Neuronal stem cell (in vitro differentiated cells): Measurements from ENCODE around the gene CXXC4.

Experiments used
- DNase-seq: peaks from one replicate; pipeline ENCODE4 v3.0.0-alpha.2; 2013; ENCODE audit warnings: low spot score
- H2AFZ ChIP-seq: one replicate; pipeline ENCODE4 v1.6.1; 2013; ENCODE audit warnings: mild to moderate bottlenecking, low read length, inconsistent platforms
- H2AK5ac ChIP-seq: 2 replicates; pipeline ENCODE4 v1.6.1; 2013; ENCODE audit warnings: low read depth, mild to moderate bottlenecking, inconsistent platforms, low read length, moderate library complexity, mixed read lengths
- H2BK120ac ChIP-seq: 2 replicates; pipeline ENCODE4 v1.6.1; 2013; ENCODE audit warnings: low read depth, mild to moderate bottlenecking, inconsistent platforms, low read length, moderate library complexity, mixed read lengths
- H2BK12ac ChIP-seq: one replicate; pipeline ENCODE4 v1.6.1; 2013; ENCODE audit warnings: low read length, inconsistent platforms
- H2BK15ac ChIP-seq: 2 replicates; pipeline ENCODE4 v1.6.1; 2013; ENCODE audit warnings: mild to moderate bottlenecking, low read length, inconsistent platforms, mixed read lengths
- H2BK5ac ChIP-seq: one replicate; pipeline ENCODE4 v1.6.1; 2013; ENCODE audit warnings: inconsistent platforms, mild to moderate bottlenecking, low read length, moderate library complexity
- H3K14ac ChIP-seq: one replicate; pipeline ENCODE4 v1.6.1; 2013; ENCODE audit warnings: low read length, inconsistent platforms
- H3K18ac ChIP-seq: 2 replicates; pipeline ENCODE4 v1.6.1; 2013; ENCODE audit warnings: low read length, inconsistent platforms
- H3K23ac ChIP-seq: 2 replicates; pipeline ENCODE4 v1.6.1; 2013; ENCODE audit warnings: low read depth, mild to moderate bottlenecking, mixed read lengths, low read length, inconsistent platforms; ENCODE audit not compliant: poor library complexity
- H3K27ac ChIP-seq: replicated peaks from 3 replicates; pipeline ENCODE4 v1.5.1; 2013; ENCODE audit warnings: low read length, inconsistent platforms
- H3K27me3 ChIP-seq, 3 experiments: 2 replicates each; pipeline ENCODE4 v1.6.1; 2013; ENCODE audit warnings: low read length in 3 of 3, mild to moderate bottlenecking in 2 of 3, inconsistent platforms in 1 of 3, low read depth in 1 of 3, mixed read lengths in 1 of 3, moderate library complexity in 1 of 3; ENCODE audit not compliant: control insufficient read depth in 3 of 3, insufficient read depth in 3 of 3
- H3K36me3 ChIP-seq, 2 donors: replicated peaks in 1 of 2; 2 replicates each; pipeline ENCODE4 v1.6.1; 2013; ENCODE audit warnings: low read length in 2 of 2; ENCODE audit not compliant: control insufficient read depth in 2 of 2, insufficient read depth in 2 of 2
- H3K4ac ChIP-seq: 2 replicates; pipeline ENCODE4 v1.6.1; 2013; ENCODE audit warnings: inconsistent platforms, mild to moderate bottlenecking, low read length, moderate library complexity
- H3K4me1 ChIP-seq, 2 donors: 1 replicate in 1 of 2; 2 replicates in 1 of 2; pipeline ENCODE4 v1.6.1; 2013; ENCODE audit warnings: low read length in 2 of 2, low read depth in 1 of 2; ENCODE audit not compliant: control insufficient read depth in 2 of 2, insufficient read depth in 1 of 2
- H3K4me2 ChIP-seq: one replicate; pipeline ENCODE4 v1.6.1; 2013; ENCODE audit warnings: mild to moderate bottlenecking, low read length, inconsistent platforms; ENCODE audit not compliant: insufficient read depth, poor library complexity, severe bottlenecking
- H3K4me3 ChIP-seq, 2 donors: 2 replicates each; pipeline ENCODE4 v1.5.1; 2013; ENCODE audit warnings: low read length in 2 of 2, mild to moderate bottlenecking in 2 of 2, inconsistent platforms in 1 of 2, moderate library complexity in 1 of 2
- H3K79me1 ChIP-seq: one replicate; pipeline ENCODE4 v1.6.1; 2013; ENCODE audit warnings: low read depth, mild to moderate bottlenecking, inconsistent platforms, low read length, moderate library complexity
- H3K9ac ChIP-seq: one replicate; pipeline ENCODE4 v1.6.1; 2013; ENCODE audit warnings: mild to moderate bottlenecking, low read depth, low read length, inconsistent platforms; ENCODE audit not compliant: poor library complexity
- H3K9me3 ChIP-seq, 2 donors: replicated peaks in 1 of 2; 2 replicates each; pipeline versions ENCODE3 to v1.6.1; 2013; ENCODE audit warnings: low read length in 2 of 2, mild to moderate bottlenecking in 2 of 2, inconsistent platforms in 1 of 2, low read depth in 1 of 2, mixed read lengths in 1 of 2, moderate library complexity in 1 of 2; ENCODE audit not compliant: control insufficient read depth in 2 of 2, insufficient read depth in 1 of 2
- H4K8ac ChIP-seq: one replicate; pipeline ENCODE4 v1.6.1; 2013; ENCODE audit warnings: low read depth, mild to moderate bottlenecking, inconsistent platforms, low read length, moderate library complexity
- H4K91ac ChIP-seq: one replicate; pipeline ENCODE4 v1.6.1; 2013; ENCODE audit warnings: low read length, low read depth, mild to moderate bottlenecking, inconsistent platforms; ENCODE audit not compliant: poor library complexity
- whole genome bisulfite sequencing, 2 donors: extraction: QIAGEN DNeasy Blood & Tissue Kit; methylation state at CpG; one replicate each; pipeline ENCODE4 v1.1.7; 2013; ENCODE audit warnings: missing lambda C conversion rate in 2 of 2, mixed read lengths in 1 of 2; ENCODE audit not compliant: insufficient read length in 2 of 2, insufficient replicate concordance in 1 of 2; ENCODE audit errors: extremely low coverage in 2 of 2; 5-methylcytosine and 5-hydroxymethylcytosine counted together

The CXXC4 gene

DNA sequence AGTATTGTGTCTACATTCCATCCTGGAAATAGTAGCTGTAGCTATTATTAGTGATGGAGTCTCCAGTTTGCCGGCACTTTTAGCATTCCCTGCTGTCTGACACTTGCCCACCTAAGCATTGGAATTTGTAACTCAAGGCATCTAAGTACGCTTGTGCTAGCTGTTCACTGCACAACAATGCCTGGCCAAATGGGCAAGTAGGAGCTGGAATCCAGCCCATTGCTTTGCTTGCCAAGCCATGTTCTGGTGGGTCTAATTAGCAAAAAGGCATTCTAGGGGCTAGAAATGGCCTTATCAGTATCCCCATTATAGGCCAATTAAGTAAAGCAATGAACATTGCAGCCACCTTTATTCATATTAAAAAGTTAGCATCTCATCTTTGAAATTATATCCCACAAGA is 7.8 kb upstream of the CXXC4 start:
- Histone ChIP-seq H4K91ac (no peak overlapping the region), H3K36me3 (no peaks in the 10 kb centered on the region), H3K4ac (no peak overlapping the region), H2AK5ac (no peak overlapping the region), H3K4me3 (no peak overlapping the region), H2BK5ac (no peak overlapping the region), H2BK120ac (no peak overlapping the region), H3K9ac (no peak overlapping the region), H3K9me3 (no peaks in the 10 kb centered on the region), H3K18ac (no peak overlapping the region), H3K27ac (no peak overlapping the region), H3K79me1 (no peaks in the 10 kb centered on the region), H2AFZ (peak overlapping the region; percentile 5), H3K4me1 (peaks cover 2 to 20% of the 10 kb centered on the region in 2 donors), H3K23ac (no peak overlapping the region), H3K27me3 (no peaks in the 10 kb centered on the region), H2BK15ac (no peak overlapping the region), H3K14ac (no peak overlapping the region), H4K8ac (no peak overlapping the region), H2BK12ac (no peak overlapping the region), H3K4me2 (no peak overlapping the region)
- DNase-seq, result no peak
- WGBS, 2 donors, result no CpG with 5 or more reads among the region's 2 CpGs

- Histone ChIP-seq H2BK12ac (no peak overlapping the region), H3K4me3 (no peak overlapping the region), H3K27ac (no peak overlapping the region), H3K27me3 (no peaks in the 10 kb centered on the region), H2BK15ac (no peak overlapping the region), H3K4me2 (no peak overlapping the region), H3K36me3 (no peaks in the 10 kb centered on the region), H3K9ac (no peak overlapping the region), H3K14ac (no peak overlapping the region), H3K23ac (no peak overlapping the region), H3K9me3 (no peaks in the 10 kb centered on the region), H2BK5ac (no peak overlapping the region), H3K4ac (no peak overlapping the region), H2AFZ (no peak overlapping the region), H4K91ac (no peak overlapping the region), H3K79me1 (no peaks in the 10 kb centered on the region), H2BK120ac (no peak overlapping the region), H3K4me1 (peaks cover 2 to 20% of the 10 kb centered on the region in 2 donors), H4K8ac (no peak overlapping the region), H3K18ac (no peak overlapping the region), H2AK5ac (no peak overlapping the region)
- WGBS, 2 donors, result no CpG with 5 or more reads among the region's 3 CpGs
- DNase-seq, result no peak
Measured at GRCh38 chr4:104501290-104501689, 6.6 kb upstream of the CXXC4 start.

DNA sequence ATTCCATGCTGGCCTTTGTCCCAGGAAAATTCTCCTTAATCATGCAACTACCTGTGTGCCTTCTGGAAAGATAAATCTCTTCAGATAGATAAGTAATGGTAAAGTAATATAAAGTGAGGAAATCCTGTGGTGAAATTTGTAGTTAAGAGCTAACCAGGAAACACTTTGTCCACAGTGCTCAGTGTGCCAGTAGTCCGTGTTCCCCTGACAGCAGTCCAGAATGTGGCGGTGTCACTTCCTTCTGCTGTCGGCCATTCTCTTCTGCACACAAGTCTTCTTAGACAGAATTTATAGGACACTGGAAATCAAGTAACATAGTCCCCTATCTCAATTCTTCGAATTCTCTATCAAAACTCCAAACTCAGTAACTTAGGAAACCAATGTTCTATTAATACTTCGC is 5.7 kb upstream of the CXXC4 start:
- Histone ChIP-seq H2BK5ac (no peak overlapping the region), H4K91ac (no peak overlapping the region), H3K4me1 (peaks cover 2 to 20% of the 10 kb centered on the region in 2 donors), H3K14ac (no peak overlapping the region), H3K23ac (no peak overlapping the region), H2BK15ac (no peak overlapping the region), H2AFZ (peak overlapping the region; percentile 85), H2BK120ac (no peak overlapping the region), H2BK12ac (no peak overlapping the region), H3K36me3 (no peaks in the 10 kb centered on the region), H3K27me3 (no peaks in the 10 kb centered on the region), H3K27ac (peak overlapping the region; percentile 42), H3K18ac (no peak overlapping the region), H4K8ac (no peak overlapping the region), H3K79me1 (no peaks in the 10 kb centered on the region), H2AK5ac (no peak overlapping the region), H3K4me2 (no peak overlapping the region), H3K9me3 (no peaks in the 10 kb centered on the region), H3K4ac (no peak overlapping the region), H3K4me3 (no peak overlapping the region), H3K9ac (no peak overlapping the region)
- DNase-seq, result no peak
- WGBS, 2 donors, result no CpG with 5 or more reads among the region's 5 CpGs

DNA sequence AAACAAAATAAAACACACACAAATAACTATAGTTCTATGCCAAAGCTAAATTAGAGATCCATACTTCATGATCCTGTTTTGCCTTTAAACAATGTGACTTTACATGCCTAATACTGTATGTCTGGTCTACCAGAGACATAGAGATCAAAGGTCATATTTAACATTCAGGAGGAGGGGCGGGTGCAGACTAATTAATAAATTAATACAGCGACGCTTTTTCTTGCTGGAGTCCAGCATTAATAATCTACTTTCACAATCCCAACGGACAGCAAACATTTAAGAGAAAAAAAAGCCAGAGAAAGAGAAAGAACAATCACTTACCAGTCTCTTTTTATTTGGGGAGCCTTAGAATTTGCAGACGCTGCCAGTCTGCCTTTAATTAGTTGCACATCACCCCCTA is 509 bp downstream of the CXXC4 start:
- Histone ChIP-seq H3K4me1 (peaks cover 2 to 14% of the 10 kb centered on the region in 2 donors), H3K27ac (peak overlapping the region; percentile 98), H3K18ac (no peak overlapping the region), H2AFZ (peak overlapping the region; percentile 21), H2BK12ac (no peak overlapping the region), H3K4me2 (peak overlapping the region; percentile 29), H3K4me3 (peak overlapping the region; percentile 61 to 86), H3K23ac (no peak overlapping the region), H2BK15ac (no peak overlapping the region), H4K91ac (no peak overlapping the region), H2BK5ac (no peak overlapping the region), H3K79me1 (no peaks in the 10 kb centered on the region), H4K8ac (no peak overlapping the region), H3K9ac (no peak overlapping the region), H3K4ac (no peak overlapping the region), H3K36me3 (peaks cover 0 to 6% of the 10 kb centered on the region in 2 donors), H3K27me3 (no peaks in the 10 kb centered on the region), H3K14ac (no peak overlapping the region), H3K9me3 (no peaks in the 10 kb centered on the region), H2BK120ac (no peak overlapping the region), H2AK5ac (no peak overlapping the region)
- no CpG with 5 or more reads among the region's 5 CpGs for WGBS, 2 donors
- DNase-seq, result no peak
